Naive B cell (primary cell): ENCODE data around the gene KIF4A. TPM values are rescaled to one million over a fixed set of nuclear protein-coding genes. Genes with fewer than 3 reads are reported as not detected.
"Not testable (repeated sequence)": the region's sequence is repeated elsewhere in the genome, so short reads cannot be mapped to it uniquely, and the experiment has no call there.

ENCODE experiments used
- ATAC-seq, 2 donors: fragments of 150-1000 bp; cut with Tn5 transposase; 2 replicates each; pipeline ENCODE4 v1.10.0; 2021; ENCODE audit warnings: low read depth in 2 of 2, mild to moderate bottlenecking in 2 of 2, moderate library complexity in 2 of 2
- DNase-seq: peaks from one replicate; pipeline ENCODE4 v3.0.0; 2022
- H3K27ac Mint-ChIP-seq, 6 donors: one replicate each; pipeline ENCODE4 v1.8.0; 2020 to 2022; ENCODE audit warnings: mild to moderate bottlenecking in 6 of 6, mixed read lengths in 6 of 6, moderate library complexity in 5 of 6, inconsistent platforms in 2 of 6
- H3K27me3 Mint-ChIP-seq, 3 donors: one replicate each; pipeline ENCODE4 v1.8.0; 2021 to 2022; ENCODE audit warnings: mixed read lengths in 3 of 3, mild to moderate bottlenecking in 1 of 3
- H3K36me3 Mint-ChIP-seq, 2 donors: one replicate each; pipeline ENCODE4 v1.8.0; 2020 to 2022; ENCODE audit warnings: mixed read lengths in 2 of 2, inconsistent platforms in 1 of 2, mild to moderate bottlenecking in 1 of 2
- H3K4me1 Mint-ChIP-seq, 3 donors: one replicate each; pipeline ENCODE4 v1.8.0; 2020 to 2022; ENCODE audit warnings: mixed read lengths in 3 of 3, inconsistent platforms in 1 of 3, mild to moderate bottlenecking in 1 of 3, moderate library complexity in 1 of 3
- H3K4me3 Mint-ChIP-seq, 8 donors: one replicate each; pipeline ENCODE4 v1.8.0; 2020 to 2022; ENCODE audit warnings: mild to moderate bottlenecking in 8 of 8, mixed read lengths in 8 of 8, moderate library complexity in 8 of 8, inconsistent platforms in 2 of 8
- H3K9me3 Mint-ChIP-seq, 7 donors: one replicate each; pipeline ENCODE4 v1.8.0; 2020 to 2022; ENCODE audit warnings: mixed read lengths in 7 of 7, mild to moderate bottlenecking in 5 of 7, inconsistent platforms in 2 of 7, moderate library complexity in 1 of 7
- polyA plus RNA-seq, 6 donors: library from polyadenylated mRNA; unstranded; fragments of 300-500 nt; fragmentation: Illumina TruSeq; gene quantifications; one replicate each; pipeline ENCODE4 v1.2.3, GENCODE V29; 2021; ENCODE audit warnings: low read depth in 6 of 6

KIF4A gene
- polyA plus RNA-seq, 6 donors from 2014 or later = not detected

- Mint-ChIP-seq H3K36me3 (no peaks in the 10 kb centered on the region), H3K27me3 (no peaks in the 10 kb centered on the region), H3K9me3 (no peaks in the 10 kb centered on the region), H3K4me3 (no peak overlapping the region), H3K4me1 (no peaks in the 10 kb centered on the region), H3K27ac (no peak overlapping the region)
- no peak for DNase-seq
- no peak for ATAC-seq
Observed at GRCh38 chrX:70324326-70324725, 34.4 kb downstream of the KIF4A start.

- H3K9me3 Mint-ChIP-seq = no peaks in the 10 kb centered on the region
- no peak overlapping the region for H3K4me3 Mint-ChIP-seq
- H3K27ac Mint-ChIP-seq = no peak overlapping the region
- ATAC-seq (no peak), DNase-seq (no peak)
- no peaks in the 10 kb centered on the region for H3K27me3 Mint-ChIP-seq
- no peaks in the 10 kb centered on the region for H3K36me3 Mint-ChIP-seq
- no peaks in the 10 kb centered on the region for H3K4me1 Mint-ChIP-seq
Observed at GRCh38 chrX:70331161-70331560, 41.3 kb downstream of the KIF4A start.

DNA sequence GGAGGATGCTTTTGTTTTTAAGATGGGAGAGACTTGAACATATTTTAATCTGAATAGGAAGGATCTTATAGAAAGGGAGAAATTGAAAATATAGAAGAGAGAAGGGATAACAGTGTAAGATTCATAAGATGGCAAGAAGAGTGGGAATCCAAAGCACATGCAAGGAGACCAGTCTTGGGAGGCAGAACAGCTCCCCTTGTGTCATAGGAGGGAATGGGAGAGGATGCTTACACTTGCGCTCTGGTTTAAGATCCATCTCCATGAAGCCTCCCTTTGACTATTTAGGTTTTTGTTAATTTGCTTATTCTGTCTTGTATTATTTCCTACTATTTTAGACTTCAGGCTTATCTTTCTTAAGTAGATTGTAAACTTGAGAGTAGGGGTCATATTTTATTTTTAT lies 42.7 kb downstream of the KIF4A start:
- Mint-ChIP-seq H3K27ac (no peak overlapping the region), H3K4me1 (no peaks in the 10 kb centered on the region), H3K36me3 (no peaks in the 10 kb centered on the region), H3K4me3 (no peak overlapping the region), H3K9me3 (no peaks in the 10 kb centered on the region), H3K27me3 (no peaks in the 10 kb centered on the region)
- ATAC-seq (no peak), DNase-seq (no peak)

DNA sequence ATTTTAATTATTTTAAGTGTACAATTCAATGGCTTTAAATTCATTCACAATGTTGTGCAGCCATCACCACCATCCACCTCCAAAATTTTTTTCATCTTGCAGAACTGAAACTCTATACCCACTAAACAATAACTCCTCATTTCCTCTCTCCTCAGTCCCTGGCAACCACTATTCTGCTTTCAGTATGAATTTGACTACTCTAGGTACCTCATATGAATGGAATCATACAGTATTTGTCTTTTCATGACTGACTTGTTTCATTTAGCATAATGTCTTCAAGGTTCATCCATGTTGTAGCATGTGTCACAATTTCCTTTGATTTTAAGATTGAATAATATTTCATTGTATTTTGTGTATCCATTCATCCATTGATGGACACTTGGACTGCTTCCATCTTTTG lies 46.9 kb downstream of the KIF4A start:
- DNase-seq (no peak), ATAC-seq (peak; percentile 46 to 52)
- Mint-ChIP-seq H3K27ac (no peak overlapping the region), H3K4me1 (no peaks in the 10 kb centered on the region), H3K4me3 (no peak overlapping the region), H3K9me3 (no peaks in the 10 kb centered on the region), H3K27me3 (no peaks in the 10 kb centered on the region), H3K36me3 (no peaks in the 10 kb centered on the region)

DNA sequence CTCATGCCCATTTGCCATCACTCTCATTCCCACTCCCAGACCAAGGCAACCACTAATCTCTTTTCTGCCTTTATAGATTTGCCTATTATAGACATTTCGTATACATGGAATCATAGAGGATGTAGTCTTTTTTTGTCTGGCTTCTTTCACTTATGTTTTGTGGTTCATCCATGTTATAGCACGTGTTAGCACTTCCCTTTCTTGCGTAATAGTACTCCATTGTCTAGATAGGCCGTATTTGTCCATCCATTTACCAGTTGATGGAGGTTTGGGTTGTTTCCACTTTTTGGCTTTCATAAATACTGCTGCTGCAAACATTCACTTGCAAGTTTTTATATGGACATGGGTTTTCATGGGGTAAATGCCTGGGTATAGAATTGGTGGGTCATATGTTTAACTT lies 48.4 kb downstream of the KIF4A start:
- Mint-ChIP-seq H3K36me3 (no peaks in the 10 kb centered on the region), H3K4me3 (no peak overlapping the region), H3K9me3 (no peaks in the 10 kb centered on the region), H3K4me1 (no peaks in the 10 kb centered on the region), H3K27me3 (no peaks in the 10 kb centered on the region), H3K27ac (no peak overlapping the region)
- DNase-seq (no peak), ATAC-seq (no peak)

DNA sequence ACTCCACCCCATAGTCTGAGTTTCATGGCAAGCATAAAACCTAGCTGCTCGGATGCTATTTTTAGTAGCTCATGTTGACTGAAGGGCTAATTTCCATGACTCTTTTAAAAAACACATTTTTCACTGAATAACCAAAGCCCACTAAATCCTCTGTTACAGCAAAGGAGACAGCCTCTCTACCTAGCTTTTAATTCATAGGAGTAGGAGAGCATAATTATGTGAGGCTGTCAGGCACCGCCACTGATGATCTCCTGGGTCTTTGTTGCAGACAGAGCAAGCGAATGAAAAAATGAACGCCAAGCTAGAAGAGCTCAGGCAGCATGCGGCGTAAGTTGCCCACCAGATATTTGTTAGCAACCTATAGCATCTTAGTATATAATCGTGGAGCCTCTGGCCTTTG lies 53.5 kb downstream of the KIF4A start:
- ATAC-seq (no peak), DNase-seq (no peak)
- H3K27me3 Mint-ChIP-seq = no peaks in the 10 kb centered on the region
- H3K36me3 Mint-ChIP-seq = no peaks in the 10 kb centered on the region
- H3K4me3 Mint-ChIP-seq = no peak overlapping the region
- H3K27ac Mint-ChIP-seq = peak overlapping the region in 1 of 6 donors; percentile 66
- peaks cover 0 to 6% (median 3%) of the 10 kb centered on the region in 7 donors for H3K9me3 Mint-ChIP-seq
- H3K4me1 Mint-ChIP-seq = no peaks in the 10 kb centered on the region

DNA sequence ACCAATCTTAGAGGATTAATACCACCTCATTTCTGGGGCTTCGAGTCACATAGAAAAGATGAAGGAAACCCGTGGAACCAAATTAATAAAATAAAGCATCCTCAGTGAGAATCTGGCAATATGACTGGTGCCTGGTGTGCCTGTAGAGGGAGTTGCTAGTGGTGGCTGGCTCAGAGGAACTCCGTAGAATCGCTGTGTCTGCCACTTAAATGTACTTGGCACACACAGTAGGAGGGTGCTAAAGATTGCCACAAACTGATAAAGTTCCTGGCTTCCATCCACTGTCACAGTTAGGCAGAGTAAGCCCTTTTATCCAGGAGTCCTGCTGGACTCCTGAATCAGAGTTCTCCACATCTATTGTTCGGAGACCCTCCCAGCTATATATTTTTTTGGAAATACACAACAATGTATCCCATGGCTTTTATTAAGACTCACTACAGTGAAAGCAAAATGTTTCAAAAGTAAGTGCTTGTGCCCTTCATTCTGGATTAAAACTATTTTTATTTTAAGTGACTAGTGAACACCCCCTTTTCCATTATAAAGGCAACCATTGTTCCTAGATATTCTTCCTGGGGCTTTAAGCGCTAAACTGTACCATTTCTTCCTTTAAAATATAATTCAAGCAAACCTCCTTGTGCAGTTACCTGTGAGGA lies 56.6 kb downstream of the KIF4A start:
- H3K27me3 Mint-ChIP-seq = no peaks in the 10 kb centered on the region
- DNase-seq (no peak), ATAC-seq (no peak)
- H3K9me3 Mint-ChIP-seq = peaks cover 0 to 17% (median 10%) of the 10 kb centered on the region in 7 donors
- no peaks in the 10 kb centered on the region for H3K4me1 Mint-ChIP-seq
- no peaks in the 10 kb centered on the region for H3K36me3 Mint-ChIP-seq
- no peak overlapping the region for H3K4me3 Mint-ChIP-seq
- no peak overlapping the region for H3K27ac Mint-ChIP-seq

DNA sequence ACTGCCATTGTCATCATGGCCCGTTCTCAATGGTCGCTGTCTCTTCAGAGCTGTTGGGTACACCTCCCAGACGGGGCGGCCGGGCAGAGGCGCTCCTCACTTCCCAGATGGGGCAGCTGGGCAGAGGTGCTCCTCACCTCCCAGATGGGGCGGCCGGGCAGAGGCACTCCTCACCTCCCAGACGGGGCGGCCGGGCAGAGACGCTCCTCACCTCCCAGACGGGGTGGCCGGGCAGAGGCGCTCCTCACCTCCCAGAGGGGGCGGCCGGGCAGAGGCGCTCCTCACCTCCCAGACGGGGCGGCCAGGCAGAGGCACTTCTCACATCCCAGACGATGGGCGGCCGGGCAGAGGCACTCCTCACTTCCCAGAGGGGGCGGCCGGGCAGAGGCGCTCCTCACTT lies 58.9 kb downstream of the KIF4A start:
- not testable (repeated sequence) for H3K4me1 Mint-ChIP-seq, H3K36me3 Mint-ChIP-seq
- peaks cover 0 to 17% (median 10%) of the 10 kb centered on the region in 7 donors for H3K9me3 Mint-ChIP-seq

GRCh38 chrX:70349367-70350125 lies 59.6 kb downstream of the KIF4A start:
- H3K9me3 Mint-ChIP-seq = peaks cover 0 to 17% (median 10%) of the 10 kb centered on the region in 7 donors
- H3K4me1 Mint-ChIP-seq, H3K36me3 Mint-ChIP-seq, H3K27me3 Mint-ChIP-seq, H3K27ac Mint-ChIP-seq, DNase-seq, ATAC-seq, H3K4me3 Mint-ChIP-seq: not testable (repeated sequence)

More for the DNA sequence above, 58.9 kb downstream of the KIF4A start:
- DNase-seq, H3K27me3 Mint-ChIP-seq, ATAC-seq, H3K27ac Mint-ChIP-seq, H3K4me3 Mint-ChIP-seq: not testable (repeated sequence)

GRCh38 chrX:70352496-70352895 lies 62.6 kb downstream of the KIF4A start:
- no peak overlapping the region for H3K27ac Mint-ChIP-seq
- DNase-seq (no peak), ATAC-seq (no peak)
- no peaks in the 10 kb centered on the region for H3K36me3 Mint-ChIP-seq
- peaks cover 0 to 17% (median 10%) of the 10 kb centered on the region in 7 donors for H3K9me3 Mint-ChIP-seq
- no peaks in the 10 kb centered on the region for H3K4me1 Mint-ChIP-seq
- no peak overlapping the region for H3K4me3 Mint-ChIP-seq
- no peaks in the 10 kb centered on the region for H3K27me3 Mint-ChIP-seq

DNA sequence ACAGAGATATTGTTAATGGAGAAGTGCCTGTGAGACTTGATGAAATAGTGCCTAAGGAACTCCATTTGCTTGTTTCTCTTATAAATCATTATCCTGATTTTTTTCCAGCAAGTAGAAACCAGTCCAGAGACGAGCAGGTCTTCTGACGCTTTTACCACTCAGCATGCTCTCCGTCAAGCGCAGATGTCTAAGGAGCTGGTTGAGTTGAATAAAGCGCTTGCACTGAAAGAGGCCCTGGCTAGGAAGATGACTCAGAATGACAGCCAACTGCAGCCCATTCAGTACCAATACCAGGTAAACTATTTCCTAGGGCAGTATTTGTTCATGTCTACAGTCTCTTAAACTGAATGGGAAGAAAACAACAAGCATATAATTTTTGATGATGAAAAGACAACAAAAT lies 63.6 kb downstream of the KIF4A start:
- no peaks in the 10 kb centered on the region for H3K27me3 Mint-ChIP-seq
- DNase-seq (no peak), ATAC-seq (no peak)
- H3K27ac Mint-ChIP-seq = no peak overlapping the region
- no peak overlapping the region for H3K4me3 Mint-ChIP-seq
- peaks cover 0 to 10% (median 8%) of the 10 kb centered on the region in 7 donors for H3K9me3 Mint-ChIP-seq
- no peaks in the 10 kb centered on the region for H3K4me1 Mint-ChIP-seq
- H3K36me3 Mint-ChIP-seq = no peaks in the 10 kb centered on the region

DNA sequence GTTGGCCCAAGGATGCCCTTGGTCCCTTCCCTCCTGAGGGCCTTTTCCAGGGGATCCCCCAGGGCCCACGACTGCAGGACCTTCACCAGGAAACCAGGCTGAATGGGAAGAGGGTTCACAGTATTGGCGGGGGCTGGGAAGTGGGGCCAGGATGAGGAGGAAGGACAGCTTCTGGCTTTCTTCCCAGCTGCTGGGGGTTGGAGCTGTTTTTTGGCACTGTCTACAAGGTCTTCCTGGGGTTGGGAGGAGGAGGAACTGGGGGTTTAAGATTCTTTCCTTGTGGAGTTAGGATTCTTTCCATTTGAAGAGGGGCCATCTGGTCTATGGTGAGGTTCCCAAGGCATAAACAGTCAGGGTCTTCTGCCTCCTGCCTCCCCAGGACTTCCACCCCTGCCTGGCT lies 64.8 kb downstream of the KIF4A start:
- no peaks in the 10 kb centered on the region for H3K36me3 Mint-ChIP-seq
- no peak for DNase-seq
- no peak for ATAC-seq
- H3K27me3 Mint-ChIP-seq = no peaks in the 10 kb centered on the region
- H3K27ac Mint-ChIP-seq = no peak overlapping the region
- H3K4me3 Mint-ChIP-seq = no peak overlapping the region
- no peaks in the 10 kb centered on the region for H3K4me1 Mint-ChIP-seq
- H3K9me3 Mint-ChIP-seq = peaks cover 0 to 12% (median 8%) of the 10 kb centered on the region in 7 donors

- Mint-ChIP-seq H3K9me3 (peaks cover 0 to 3% (median 0%) of the 10 kb centered on the region in 7 donors), H3K27me3 (no peaks in the 10 kb centered on the region), H3K27ac (no peak overlapping the region), H3K36me3 (no peaks in the 10 kb centered on the region), H3K4me3 (no peak overlapping the region), H3K4me1 (no peaks in the 10 kb centered on the region)
- ATAC-seq = no peak
- DNase-seq = no peak
Observed at GRCh38 chrX:70359458-70359857, 69.6 kb downstream of the KIF4A start.

DNA sequence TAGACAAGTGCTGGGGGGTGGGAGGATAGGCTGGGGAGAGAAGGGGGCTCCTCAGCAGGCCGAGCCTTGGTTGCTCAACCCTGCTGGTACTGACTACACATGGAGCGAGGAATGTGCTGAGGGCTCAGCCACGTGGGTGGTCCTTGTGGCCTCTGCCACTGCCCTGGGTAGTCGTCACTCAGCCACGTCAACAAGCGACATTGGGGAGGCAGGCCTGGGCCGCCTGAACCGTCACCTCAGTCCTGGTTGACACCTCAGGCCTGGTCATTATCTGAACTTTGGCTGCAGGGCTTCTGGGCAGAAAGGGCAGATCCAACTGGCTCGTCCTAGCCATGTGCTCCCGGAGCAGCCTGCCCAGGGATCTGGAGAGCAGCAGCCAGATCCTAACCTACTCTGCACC lies 70.5 kb downstream of the KIF4A start:
- H3K9me3 Mint-ChIP-seq = peaks cover 0 to 3% (median 0%) of the 10 kb centered on the region in 7 donors
- no peaks in the 10 kb centered on the region for H3K4me1 Mint-ChIP-seq
- DNase-seq (no peak), ATAC-seq (no peak)
- no peak overlapping the region for H3K27ac Mint-ChIP-seq
- no peak overlapping the region for H3K4me3 Mint-ChIP-seq
- no peaks in the 10 kb centered on the region for H3K36me3 Mint-ChIP-seq
- H3K27me3 Mint-ChIP-seq = no peaks in the 10 kb centered on the region
